ENCODE data around the gene MTHFSD.
A peak's percentile ranks its signal among the peaks of the same experiment; 100 is the strongest.

Gene MTHFSD

DNA sequence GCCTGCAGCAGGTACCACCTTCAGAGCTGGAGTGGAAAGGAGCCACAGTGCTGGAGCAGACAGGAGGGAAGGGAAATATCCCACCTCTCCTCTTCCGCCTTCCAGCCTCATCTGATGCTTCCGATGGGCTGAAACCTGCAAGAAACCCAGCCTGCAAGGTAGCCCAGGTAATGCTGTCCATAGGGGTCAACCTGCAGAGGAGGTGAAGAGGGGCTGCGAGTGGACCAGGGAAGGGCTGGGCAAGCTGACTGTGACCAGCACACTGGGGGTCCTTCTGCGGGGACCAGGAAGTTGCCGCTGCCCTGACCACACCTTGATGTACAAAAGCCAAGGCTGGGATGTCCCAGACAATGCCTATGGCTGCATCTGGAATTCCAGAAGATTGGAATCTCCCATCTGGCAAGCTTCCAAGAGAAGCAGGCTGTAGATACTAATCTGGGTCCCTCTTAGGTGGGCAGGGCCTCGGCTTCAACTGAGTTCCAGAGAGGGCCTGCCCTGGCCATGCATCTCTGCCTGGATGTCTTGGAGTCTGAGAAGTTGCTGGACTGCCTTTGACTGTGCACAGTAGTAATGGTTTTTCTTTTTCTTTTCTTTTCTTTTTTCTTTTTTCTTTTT, 29.1 kb upstream of the MTHFSD start:
- DNase-seq (ENCODE audit: low spot score): no peak

DNA sequence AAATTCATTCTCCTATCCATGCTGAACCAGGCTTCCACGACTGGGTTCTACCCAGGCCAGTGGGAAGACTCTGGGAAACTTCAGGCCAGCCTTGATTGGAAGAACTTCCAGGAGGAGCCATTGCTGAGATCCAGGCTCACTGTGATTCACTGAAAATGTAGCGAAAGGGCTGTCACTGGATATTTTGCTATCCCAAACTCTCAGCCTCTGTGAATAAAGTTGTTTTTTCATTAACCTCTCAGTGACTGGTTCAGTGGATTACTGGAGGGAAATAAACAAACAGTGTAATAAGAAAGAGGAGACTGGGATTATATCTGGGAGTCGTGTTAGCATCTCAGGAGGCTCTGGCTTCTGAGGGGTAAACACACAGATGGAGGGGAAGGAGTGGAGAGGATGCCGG, 26.4 kb upstream of the MTHFSD start:
- DNase-seq (ENCODE audit: low spot score): no peak

DNA sequence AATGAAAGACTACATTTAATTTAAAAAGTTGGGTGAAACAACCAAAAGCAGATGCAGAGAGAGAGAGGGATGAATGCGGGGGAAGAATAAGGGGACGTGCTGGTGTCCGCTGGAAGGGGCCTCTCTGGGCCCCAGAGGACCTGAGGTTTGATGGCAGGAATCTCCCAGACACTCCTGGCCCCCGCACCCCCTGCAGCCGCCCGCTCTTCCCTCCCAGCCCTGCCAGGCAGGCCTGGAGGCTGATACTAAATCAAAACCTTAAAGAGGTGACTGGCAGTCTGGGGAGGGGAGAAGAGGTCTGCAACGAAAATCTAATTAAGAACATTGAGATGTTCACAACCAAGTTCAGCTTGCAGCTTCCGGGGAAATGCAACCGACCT, 25.7 kb upstream of the MTHFSD start:
- no peak for DNase-seq (ENCODE audit: low spot score)

DNA sequence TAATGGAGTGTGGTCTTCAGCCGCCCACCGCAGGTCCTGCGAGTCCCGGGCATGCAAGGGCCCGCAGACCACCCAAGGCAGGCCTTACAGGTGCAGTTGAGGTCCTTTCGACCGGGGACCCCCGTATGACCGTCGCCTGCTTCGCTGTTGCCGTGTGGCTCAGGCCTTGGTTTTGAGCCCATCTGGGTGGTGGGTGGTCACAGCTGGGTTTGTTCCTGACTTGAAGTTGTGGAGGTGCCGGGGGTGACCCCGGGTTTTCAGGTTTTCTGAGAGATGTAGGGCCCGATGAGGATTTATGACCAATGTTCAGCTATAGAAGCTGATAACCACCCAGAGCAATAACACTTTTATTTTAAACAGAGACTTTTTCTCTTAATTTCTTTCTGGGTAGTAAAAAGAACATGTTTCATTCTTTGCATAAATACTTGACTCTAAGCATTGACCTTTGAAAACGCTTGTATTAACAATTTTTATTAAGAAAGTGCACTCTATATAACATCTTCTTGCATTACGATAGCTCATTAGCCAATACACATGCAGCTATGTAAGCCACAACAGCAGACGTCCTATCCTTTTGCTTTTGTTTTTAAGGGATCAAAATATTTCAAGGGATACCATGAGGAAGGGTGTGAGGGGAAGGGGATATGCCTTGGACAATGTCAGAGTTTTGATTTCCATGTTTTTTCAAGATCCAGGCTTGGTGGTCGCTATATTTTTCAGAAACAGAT, 25.2 kb upstream of the MTHFSD start:
- no peak for DNase-seq (ENCODE audit: low spot score)

DNA sequence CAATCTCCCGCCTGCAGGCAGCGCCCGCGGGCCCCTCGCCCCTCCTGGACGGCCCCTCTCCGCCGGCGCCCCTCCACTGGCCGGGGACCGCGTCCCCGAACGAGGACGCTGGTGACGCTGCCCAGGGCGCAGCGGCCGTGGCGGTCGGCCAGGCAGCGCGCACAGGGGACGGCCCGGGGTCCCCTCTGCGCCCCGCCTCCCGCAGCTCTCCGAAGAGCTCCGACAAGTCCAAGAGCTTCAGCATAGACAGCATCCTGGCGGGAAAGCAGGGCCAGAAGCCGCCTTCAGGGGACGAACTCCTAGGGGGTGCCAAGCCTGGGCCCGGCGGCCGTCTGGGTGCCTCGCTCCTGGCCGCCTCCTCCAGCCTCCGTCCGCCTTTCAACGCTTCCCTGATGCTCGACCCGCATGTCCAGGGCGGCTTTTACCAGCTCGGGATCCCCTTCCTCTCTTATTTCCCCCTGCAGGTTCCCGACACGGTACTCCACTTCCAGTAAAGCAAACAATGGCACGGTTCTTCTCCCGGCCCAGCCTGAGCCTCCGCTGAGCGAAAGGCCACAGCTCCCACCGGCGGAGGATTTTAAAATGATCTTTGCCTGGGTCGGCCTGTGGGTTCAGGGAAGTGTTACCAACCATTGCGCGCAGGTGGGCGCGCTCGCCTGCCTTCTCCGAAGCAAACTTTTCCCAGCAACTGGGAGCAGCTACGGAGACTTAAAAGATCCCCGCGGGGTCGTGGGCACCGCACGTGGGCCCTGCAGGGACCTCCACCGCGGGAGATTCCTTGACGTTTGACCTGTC, 24.4 kb upstream of the MTHFSD start:
- DNase-seq (ENCODE audit: low spot score): no peak

DNA sequence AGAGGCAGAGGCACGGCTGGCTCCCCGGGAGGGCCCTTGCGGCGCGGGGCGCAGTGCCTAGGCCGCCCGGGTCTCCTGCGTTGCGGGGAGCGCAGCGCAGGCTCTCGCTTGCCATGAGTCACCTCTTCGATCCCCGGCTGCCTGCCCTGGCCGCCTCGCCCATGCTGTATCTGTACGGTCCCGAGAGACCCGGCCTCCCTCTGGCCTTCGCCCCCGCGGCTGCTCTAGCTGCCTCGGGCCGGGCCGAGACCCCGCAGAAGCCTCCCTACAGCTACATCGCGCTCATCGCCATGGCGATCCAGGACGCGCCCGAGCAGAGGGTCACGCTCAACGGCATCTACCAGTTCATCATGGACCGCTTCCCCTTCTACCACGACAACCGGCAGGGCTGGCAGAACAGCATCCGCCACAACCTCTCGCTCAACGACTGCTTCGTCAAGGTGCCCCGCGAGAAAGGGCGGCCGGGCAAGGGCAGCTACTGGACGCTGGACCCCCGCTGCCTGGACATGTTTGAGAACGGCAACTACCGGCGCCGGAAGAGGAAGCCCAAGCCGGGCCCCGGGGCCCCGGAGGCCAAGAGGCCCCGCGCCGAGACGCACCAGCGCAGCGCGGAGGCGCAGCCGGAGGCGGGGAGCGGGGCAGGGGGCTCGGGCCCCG, 23.7 kb upstream of the MTHFSD start:
- DNase-seq (ENCODE audit: low spot score): no peak

DNA sequence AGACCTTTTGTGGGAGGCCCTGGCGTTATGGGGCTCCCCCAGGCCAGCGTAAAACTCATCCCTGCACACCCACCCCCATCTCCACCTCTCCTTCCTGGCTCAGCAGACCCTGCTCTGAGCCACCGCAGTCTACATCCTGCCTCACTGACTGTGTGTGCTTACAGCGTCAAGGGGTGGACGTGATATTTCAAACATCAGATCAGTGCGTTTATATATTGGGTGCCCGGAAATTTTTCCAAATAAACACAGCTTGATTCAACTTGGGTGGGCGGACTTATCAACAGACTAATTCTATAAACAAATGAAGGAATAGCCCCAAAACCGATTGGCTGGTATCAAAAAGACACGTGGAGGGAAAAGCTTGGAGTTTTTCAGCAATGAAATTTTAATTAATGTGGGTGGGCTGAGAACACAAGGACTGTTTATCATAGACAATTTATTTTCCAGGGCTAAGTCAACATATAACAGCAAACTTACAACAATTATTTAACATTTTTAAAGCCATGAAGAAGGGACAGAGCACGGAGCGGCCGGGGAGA, 23.1 kb upstream of the MTHFSD start, which contains the start of gene FOXL1:
Gene FOXL1, plus strand, starts transcription at position 489 of the 539 bp plus-strand sequence. CDS start 175 bp downstream, outside the sequence.
- DNase-seq (ENCODE audit: low spot score): no peak

DNA sequence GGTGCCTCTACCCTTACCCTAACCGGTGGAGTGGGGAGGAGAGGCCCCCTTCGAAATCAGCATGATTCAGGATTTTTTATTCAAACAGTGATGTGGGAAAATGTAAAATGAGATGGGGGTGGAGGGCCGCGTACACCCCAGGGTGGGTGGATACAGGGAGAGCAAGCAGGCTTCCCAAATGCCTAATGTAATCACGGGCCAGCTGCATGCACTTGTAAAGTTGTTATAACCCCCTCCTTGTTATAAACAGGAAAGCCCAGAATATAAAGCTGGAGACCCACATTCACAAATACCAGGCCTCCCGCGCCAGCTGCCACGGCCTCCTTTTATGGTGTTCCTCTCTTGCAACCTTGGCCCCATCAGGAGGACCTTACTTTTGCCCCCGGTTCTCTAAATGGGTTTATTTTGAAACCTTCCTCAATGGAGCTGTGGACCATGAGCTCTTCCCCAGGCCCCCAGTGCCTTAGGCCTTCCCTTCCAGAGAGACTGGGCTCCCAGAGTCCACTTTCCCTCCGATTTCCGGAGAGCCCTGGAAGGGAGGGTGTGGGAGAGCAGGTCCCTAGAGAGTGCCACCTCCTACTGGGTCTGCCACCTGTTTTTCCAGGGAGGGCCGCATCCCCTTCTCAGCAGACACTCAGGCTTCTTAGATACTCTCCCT, 22.4 kb upstream of the MTHFSD start:
- DNase-seq (ENCODE audit: low spot score): no peak

DNA sequence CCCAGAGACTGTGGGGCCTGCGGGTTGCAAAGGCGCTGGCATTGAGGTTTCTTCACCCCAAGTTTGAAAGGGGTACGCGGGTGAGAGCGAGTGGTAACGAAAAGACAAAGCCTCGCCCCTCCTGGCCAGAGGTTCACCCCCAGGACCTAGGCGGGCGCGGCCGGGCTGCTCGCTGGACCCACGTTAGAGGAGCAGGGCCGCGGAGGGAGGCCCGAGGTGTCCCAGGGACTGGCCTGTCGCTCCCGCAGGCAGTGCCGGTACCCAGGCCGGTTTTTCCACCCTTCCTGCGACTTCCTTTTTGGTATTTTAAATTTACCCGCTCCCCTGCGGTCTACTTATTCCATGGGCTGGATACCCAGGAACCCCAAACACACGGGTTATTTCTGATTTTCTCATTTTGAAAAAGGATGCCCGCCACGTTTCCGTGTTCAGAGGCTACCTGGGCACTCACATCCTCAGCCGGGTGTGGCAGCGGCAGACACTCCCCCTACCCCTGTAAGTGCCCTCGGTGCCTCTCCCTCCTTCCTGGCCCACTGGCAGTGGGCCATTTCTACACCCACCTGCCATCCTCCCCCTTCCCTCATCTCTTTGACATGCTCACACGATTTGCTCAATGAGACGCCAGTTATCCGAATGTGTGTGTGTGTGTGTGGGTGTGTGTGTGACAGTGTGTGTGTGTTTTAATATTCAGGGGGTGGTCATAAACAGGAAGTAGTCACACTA, 21.7 kb upstream of the MTHFSD start:
- DNase-seq (ENCODE audit: low spot score): no peak

DNA sequence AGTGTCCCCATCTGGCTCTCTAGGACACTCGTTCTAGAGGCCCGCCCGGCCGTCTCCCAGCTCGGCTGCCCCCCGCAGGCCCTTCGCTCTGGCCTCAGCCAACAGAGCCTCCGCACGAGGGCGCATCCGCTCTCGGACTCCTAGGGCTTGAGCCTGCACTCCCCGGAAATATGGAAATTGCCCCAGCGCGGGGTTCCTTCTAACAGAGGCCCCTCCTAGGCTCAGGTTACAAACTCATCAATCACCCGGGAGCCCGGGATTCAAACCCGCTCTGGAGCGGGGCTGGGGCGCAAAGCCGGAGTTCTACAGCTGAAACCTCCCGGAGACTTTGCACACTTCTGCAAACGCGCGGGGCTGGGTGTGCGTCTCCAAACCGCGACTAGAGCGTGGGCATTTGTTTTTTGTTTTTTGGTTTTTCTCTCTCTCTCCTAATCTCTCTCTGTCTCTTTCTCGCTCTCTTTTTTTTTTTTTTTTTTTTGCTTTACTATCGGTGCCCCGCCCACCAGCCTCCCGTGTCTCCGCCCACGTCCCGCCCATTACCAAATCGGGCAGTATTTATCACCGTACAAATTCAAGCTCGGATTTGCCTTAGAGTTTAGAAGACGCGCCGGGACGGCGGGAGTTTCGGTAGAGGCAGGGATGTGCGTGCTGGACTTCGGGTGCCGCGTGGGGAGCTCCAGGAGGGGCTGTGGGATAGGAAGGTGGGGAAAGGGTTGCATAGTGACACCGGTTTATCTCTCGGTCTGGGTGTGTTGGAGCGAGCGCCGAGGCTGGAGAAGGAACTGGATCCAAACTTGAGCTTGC, 20.9 kb upstream of the MTHFSD start:
- peak; percentile 12 for DNase-seq (ENCODE audit: low spot score)

DNA sequence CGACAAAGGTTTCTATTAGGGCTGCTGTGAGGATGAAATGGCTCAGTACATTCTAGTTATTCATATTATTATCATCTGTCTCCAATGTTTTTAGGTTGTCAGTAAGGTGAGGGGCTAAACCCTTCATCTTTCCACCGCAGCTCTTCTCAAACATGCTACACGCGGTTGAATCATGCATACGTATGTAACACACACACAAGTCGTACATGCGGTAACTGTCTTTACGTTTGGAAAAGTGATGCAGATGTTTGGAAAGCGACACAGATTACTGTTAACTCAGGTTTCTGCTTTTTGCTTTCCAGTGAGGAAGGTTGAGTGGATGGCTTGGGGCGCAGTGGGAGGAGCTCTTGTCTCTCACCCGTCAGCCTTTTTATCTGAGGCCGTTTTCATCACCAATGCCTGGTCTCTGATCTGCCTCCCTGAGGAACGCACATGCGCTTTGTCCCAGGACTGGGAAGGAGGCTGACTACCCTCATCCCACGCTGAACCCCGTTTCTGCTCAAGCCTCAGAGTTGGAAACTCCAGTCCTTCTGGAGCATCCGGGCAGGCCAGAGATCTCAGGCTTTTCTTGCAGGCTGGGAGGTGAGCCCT, 20.2 kb upstream of the MTHFSD start:
- DNase-seq (ENCODE audit: low spot score): no peak

DNA sequence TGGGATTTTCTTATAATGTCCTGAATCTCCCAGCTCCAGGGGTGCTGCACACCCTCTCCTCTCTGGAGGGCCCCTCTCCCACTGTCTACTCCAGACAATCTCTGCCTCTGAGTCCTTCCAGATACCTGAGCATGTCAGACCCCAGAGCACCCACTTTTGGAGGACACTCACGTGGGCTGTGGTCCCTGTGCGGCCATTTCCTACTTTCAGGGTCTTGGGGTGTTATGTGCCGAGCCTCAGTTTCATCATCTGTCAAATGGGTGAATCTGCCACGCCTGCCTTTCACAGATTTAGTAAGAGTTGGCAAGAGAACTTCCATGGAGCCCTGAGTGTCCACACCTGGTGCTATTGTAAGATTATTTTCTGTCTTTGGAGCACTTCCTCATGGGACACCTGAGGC, 19.6 kb upstream of the MTHFSD start:
- no peak for DNase-seq (ENCODE audit: low spot score)

DNA sequence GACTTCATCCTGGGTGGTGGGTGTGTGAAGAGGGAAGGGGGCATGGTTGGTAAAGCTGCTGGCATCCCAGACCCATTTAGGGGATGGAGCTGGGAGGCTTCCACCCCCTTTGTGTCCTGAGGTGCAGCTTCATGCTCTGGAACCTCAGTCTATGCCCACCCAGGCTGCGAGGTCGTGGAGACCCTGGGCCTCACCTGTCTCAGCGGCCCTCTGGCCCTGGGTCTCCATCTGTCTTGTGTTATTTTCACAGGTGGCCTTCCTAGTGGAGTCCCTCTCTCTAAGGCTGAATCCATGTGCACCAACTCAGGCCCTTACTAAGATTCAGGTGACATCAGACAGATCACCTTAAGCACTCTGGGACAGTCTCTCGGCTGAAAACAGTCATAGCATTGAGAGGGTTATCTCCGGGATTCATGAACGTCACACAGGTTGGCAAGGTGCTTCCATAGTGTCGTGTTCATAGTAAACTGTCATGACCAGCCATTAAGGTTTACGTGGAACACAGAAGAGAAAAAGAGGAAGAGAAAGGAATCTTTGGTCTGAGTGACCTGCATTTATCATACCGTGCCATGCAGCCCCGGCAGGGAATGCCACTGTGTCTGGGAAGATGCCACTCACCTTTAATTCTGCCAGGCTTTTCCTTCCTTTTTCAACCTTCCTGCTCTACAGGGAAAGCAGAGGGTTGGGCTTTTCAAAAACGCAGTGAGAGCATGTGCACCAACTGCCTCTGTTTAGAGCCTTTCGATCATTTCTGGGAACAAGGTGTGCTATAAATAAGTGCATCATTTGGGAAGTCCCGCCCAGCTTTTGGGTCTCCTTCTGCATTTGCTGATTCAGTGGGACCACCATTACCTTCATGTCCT, 18.8 kb upstream of the MTHFSD start:
- DNase-seq (ENCODE audit: low spot score): no peak

DNA sequence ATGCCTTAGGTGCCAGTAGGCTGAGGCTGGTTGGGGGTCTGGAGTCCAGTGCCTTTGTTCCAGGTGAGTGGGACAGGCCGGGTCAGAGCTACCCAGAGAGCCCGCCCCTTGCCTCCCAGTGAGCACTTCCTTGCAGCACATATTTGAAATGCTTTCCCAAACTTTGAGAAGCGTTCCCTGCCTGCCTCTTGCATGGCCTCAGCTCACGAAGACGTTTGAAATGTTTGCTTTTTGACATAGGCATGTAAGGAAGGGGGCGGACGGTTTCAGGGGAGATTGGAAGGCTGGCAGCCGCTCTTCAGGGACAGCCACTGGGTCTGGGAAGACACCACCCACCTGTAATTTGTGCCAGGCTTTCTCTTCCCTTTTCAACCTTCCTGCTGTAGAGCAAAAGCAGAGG, 18.2 kb upstream of the MTHFSD start:
- no peak for DNase-seq (ENCODE audit: low spot score)

DNA sequence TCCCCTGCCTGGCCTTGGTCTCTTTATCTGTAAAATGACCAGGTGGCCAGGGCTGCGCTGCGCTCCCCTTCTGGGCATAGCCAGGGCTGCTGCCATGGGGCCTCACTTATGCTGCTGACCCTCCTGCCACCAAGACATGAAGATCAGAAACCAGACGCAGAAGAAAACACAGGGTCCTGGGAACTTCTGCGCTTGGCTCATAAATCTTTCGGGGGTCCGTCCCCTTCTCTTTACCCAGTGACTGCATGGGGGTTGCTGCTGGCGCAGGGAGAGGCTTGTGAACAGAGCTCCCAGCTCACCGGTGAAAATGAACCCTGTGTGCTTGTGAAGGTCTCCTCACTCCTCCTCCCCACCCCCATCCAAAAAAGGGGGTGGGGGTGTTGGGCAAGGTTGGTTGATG, 17.6 kb upstream of the MTHFSD start:
- no peak for DNase-seq (ENCODE audit: low spot score)

DNA sequence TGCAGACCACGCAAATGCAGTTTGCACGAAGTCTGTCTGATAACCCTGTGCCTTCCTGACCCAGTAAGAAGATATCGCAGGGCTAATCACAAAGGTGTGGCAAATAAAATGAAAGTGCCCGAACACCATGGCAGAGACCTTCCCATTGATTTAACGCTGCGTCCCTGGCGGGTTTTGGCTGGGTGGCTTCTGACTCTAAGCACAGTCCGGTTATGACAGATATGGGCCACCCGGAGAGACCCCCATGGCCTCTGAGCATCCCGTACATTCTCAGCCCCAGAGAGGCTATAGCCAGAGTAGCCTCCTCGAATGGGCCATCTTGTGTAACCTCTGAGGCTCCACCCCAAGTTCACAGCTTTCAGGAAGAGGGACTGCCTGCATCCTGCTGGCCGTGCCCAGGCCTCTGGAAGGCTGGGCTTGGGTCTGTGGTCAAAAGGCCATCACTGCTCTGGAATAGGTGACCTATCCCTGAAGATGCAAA, 17.0 kb upstream of the MTHFSD start:
- DNase-seq (ENCODE audit: low spot score): no peak

DNA sequence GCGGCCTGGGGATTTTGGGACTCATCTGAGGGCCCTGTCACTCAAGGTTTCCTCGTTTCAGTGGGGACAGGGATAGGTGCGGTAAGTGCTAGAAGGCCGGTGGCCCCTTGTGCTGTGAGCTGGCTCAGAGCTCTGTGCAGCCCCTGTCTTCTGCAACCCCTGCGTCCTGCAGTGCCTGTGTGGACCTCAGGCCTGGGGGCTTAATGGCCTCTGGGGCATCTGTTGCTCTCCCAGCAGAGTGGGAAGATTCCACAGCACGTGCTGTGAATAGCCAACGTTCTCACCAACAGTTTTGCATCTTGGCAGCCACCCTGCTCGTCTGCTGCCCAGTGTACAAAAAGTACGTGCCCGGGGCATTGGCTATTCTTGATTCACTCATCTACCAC, 16.5 kb upstream of the MTHFSD start:
- no peak for DNase-seq (ENCODE audit: low spot score)
